NCI-H128 (cell line): ENCODE results near the gene KDM6A.
"Not testable (repeated sequence)": the region's sequence is repeated elsewhere in the genome, so short reads cannot be mapped to it uniquely, and the experiment has no call there.

Experiments
- DNase-seq: peaks from one replicate; lab custom pipeline; 2025; ENCODE audit not compliant: unreplicated experiment; lab: John Stamatoyannopoulos, UW

Gene KDM6A

GRCh38 chrX:44954562-44954961, 81.6 kb downstream of the KDM6A start:
- DNase-seq: no peak

- no peak for DNase-seq
Observed at GRCh38 chrX:44957848-44958247, 84.9 kb downstream of the KDM6A start.

GRCh38 chrX:44958480-44958879, 85.5 kb downstream of the KDM6A start:
- no peak for DNase-seq

- DNase-seq: no peak
Observed at GRCh38 chrX:44961817-44962607, 89.0 kb downstream of the KDM6A start.

GRCh38 chrX:44962944-44963343, 90.0 kb downstream of the KDM6A start:
- no peak for DNase-seq

- DNase-seq: no peak
Observed at GRCh38 chrX:44967221-44967620, 94.2 kb downstream of the KDM6A start.

GRCh38 chrX:44970709-44971108, 97.7 kb downstream of the KDM6A start:
- DNase-seq: no peak

- no peak for DNase-seq
Observed at GRCh38 chrX:44971674-44972073, 98.7 kb downstream of the KDM6A start.

- DNase-seq: no peak
Observed at GRCh38 chrX:44972132-44972531, 99.1 kb downstream of the KDM6A start.

- no peak for DNase-seq
Observed at GRCh38 chrX:44973420-44973932, 100.5 kb downstream of the KDM6A start.

- no peak for DNase-seq
Observed at GRCh38 chrX:44974451-44974850, 101.5 kb downstream of the KDM6A start.

- no peak for DNase-seq
Observed at GRCh38 chrX:44975666-44976263, 102.8 kb downstream of the KDM6A start.

GRCh38 chrX:44978976-44979375, 106.0 kb downstream of the KDM6A start:
- DNase-seq: no peak

GRCh38 chrX:44980403-44980802, 107.4 kb downstream of the KDM6A start:
- DNase-seq: no peak

- DNase-seq: no peak
Observed at GRCh38 chrX:44980883-44981282, 107.9 kb downstream of the KDM6A start.

GRCh38 chrX:44989995-44990770, 117.2 kb downstream of the KDM6A start:
- DNase-seq: no peak

GRCh38 chrX:44992775-44993174, 119.8 kb downstream of the KDM6A start:
- DNase-seq: no peak

- DNase-seq: no peak
Observed at GRCh38 chrX:44996277-44996676, 123.3 kb downstream of the KDM6A start.

GRCh38 chrX:44997282-44997812, 124.4 kb downstream of the KDM6A start:
- no peak for DNase-seq

- no peak for DNase-seq
Observed at GRCh38 chrX:44997888-44998287, 124.9 kb downstream of the KDM6A start.

- DNase-seq: not testable (repeated sequence)
Observed at GRCh38 chrX:44999237-44999636, 126.2 kb downstream of the KDM6A start.
